A673 (cell line): ENCODE results near the gene TRIM41. TPM values are rescaled to one million over a fixed set of nuclear protein-coding genes. Genes with fewer than 3 reads are reported as not detected.
"Not testable (repeated sequence)": the region's sequence is repeated elsewhere in the genome, so short reads cannot be mapped to it uniquely, and the experiment has no call there.

Experiments
- BruUV-seq: library from RNA; stranded (reverse); fragments of 400-500 nt; replicated peaks from 2 replicates; lab custom pipeline; 2021; lab: Mats Ljungman, UMichigan
- CTCF ChIA-PET: fragments of 300-600 bp; sonication (Branson Sonifier 250); formaldehyde crosslinking; loops from one replicate; lab custom pipeline; 2022; ENCODE audit warnings: antibody characterized with exemption; lab: Charles Lee
- POLR2A ChIA-PET: fragments of 300-600 bp; sonication (Branson Sonifier 250); formaldehyde crosslinking; loops from one replicate; lab custom pipeline; 2022; ENCODE audit warnings: antibody characterized with exemption; ENCODE audit not compliant: low non-redundant PET; lab: Charles Lee
- DNase-seq: peaks from one replicate; pipeline ENCODE4 v3.0.0-alpha.2; 2015; ENCODE audit warnings: low spot score
- H3K27ac ChIP-seq: fragments of 200-600 bp; sonication (generic); 2 replicates; pipeline ENCODE4 v1.5.1; 2016; ENCODE audit warnings: mixed run types, low read depth, mild to moderate bottlenecking, mixed read lengths, antibody characterized with exemption, low read length; ENCODE audit not compliant: poor library complexity, severe bottlenecking
- H3K27me3 ChIP-seq: fragments of 200-600 bp; sonication (generic); replicated peaks from 2 replicates; pipeline ENCODE4 v1.6.1; 2017; ENCODE audit warnings: mixed run types, low read depth, mild to moderate bottlenecking, mixed read lengths, antibody characterized with exemption, low read length; ENCODE audit not compliant: insufficient read depth, poor library complexity
- H3K36me3 ChIP-seq: fragments of 200-600 bp; sonication (generic); 2 replicates; pipeline ENCODE4 v1.6.1; 2016; ENCODE audit warnings: mixed run types, mild to moderate bottlenecking, mixed read lengths, antibody characterized with exemption, low read length; ENCODE audit not compliant: insufficient read depth, poor library complexity, severe bottlenecking
- H3K4me1 ChIP-seq: fragments of 200-600 bp; sonication (generic); 2 replicates; pipeline ENCODE4 v1.6.1; 2017; ENCODE audit warnings: mixed run types, mild to moderate bottlenecking, mixed read lengths, antibody characterized with exemption, low read length; ENCODE audit not compliant: insufficient read depth, poor library complexity, severe bottlenecking
- H3K4me3 ChIP-seq: fragments of 200-600 bp; sonication (generic); 2 replicates; pipeline ENCODE4 v1.5.1; 2016; ENCODE audit warnings: low read depth, mixed run types, mild to moderate bottlenecking, mixed read lengths, low read length; ENCODE audit not compliant: poor library complexity, severe bottlenecking
- H3K9me3 ChIP-seq: fragments of 200-600 bp; sonication (generic); 2 replicates; pipeline ENCODE4 v1.6.1; 2016; ENCODE audit warnings: mixed run types, low read depth, mild to moderate bottlenecking, mixed read lengths, antibody characterized with exemption, low read length; ENCODE audit not compliant: poor library complexity, severe bottlenecking
- EZH2 ChIP-seq: fragments of 200-600 bp; sonication (generic); IDR thresholded peaks from 2 replicates; pipeline ENCODE4 v1.6.1; 2017; ENCODE audit warnings: borderline replicate concordance, low read depth, mild to moderate bottlenecking, mixed read lengths, antibody characterized with exemption, low read length; ENCODE audit not compliant: poor library complexity, severe bottlenecking
- intact Hi-C: fragments of 100-400 bp; cut with micrococcal nuclease; formaldehyde crosslinking; loops from one replicate; pipeline ENCODE4 v1.10.0; 2022; ENCODE audit not compliant: unreplicated experiment
- total RNA-seq: library from RNA; stranded (reverse); gene quantifications from 2 replicates; pipeline ENCODE4 v1.2.3, GENCODE V29; 2021
- TF ChIP-seq, protein P1 (sequence below): fragments of 300-800, 200-600 bp; sonication (generic); conservative IDR thresholded peaks from 2 replicates; pipeline ENCODE4 v1.5.1; 2017; ENCODE audit warnings: low read depth, mild to moderate bottlenecking, antibody characterized with exemption, low read length, moderate library complexity, mixed read lengths

TRIM41 gene
- total RNA-seq, 1 experiment from 2014 or later = 24.6 TPM

GRCh38 chr5:181207960-181208253, 15.2 kb upstream of the TRIM41 start:
- no peaks in the 10 kb centered on the region for H3K27me3 ChIP-seq
- peak overlapping the region; percentile 72 for H3K4me3 ChIP-seq
- ChIA-PET CTCF (interaction anchor here (0.6 to 0.7 kb wide), 2 partner anchors 18 to 40 kb away, joined by 4 to 5 read pairs; no protein-coding TSS in a partner anchor), POLR2A (no interaction called here)
- H3K27ac ChIP-seq = no peak overlapping the region
- no TSS peak for BruUV-seq
- no peak for DNase-seq
- intact Hi-C loops = loop anchor here (1.0 kb wide), 2 partner anchors 10 to 20 kb away; no protein-coding TSS in a partner anchor
- peaks cover 6% of the 10 kb centered on the region for H3K4me1 ChIP-seq
- no peaks in the 10 kb centered on the region for H3K36me3 ChIP-seq
- no peak for TF ChIP-seq EZH2
- TF ChIP-seq, protein P1, sequence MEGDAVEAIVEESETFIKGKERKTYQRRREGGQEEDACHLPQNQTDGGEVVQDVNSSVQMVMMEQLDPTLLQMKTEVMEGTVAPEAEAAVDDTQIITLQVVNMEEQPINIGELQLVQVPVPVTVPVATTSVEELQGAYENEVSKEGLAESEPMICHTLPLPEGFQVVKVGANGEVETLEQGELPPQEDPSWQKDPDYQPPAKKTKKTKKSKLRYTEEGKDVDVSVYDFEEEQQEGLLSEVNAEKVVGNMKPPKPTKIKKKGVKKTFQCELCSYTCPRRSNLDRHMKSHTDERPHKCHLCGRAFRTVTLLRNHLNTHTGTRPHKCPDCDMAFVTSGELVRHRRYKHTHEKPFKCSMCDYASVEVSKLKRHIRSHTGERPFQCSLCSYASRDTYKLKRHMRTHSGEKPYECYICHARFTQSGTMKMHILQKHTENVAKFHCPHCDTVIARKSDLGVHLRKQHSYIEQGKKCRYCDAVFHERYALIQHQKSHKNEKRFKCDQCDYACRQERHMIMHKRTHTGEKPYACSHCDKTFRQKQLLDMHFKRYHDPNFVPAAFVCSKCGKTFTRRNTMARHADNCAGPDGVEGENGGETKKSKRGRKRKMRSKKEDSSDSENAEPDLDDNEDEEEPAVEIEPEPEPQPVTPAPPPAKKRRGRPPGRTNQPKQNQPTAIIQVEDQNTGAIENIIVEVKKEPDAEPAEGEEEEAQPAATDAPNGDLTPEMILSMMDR = no peak
- H3K9me3 ChIP-seq = no peaks in the 10 kb centered on the region

DNA sequence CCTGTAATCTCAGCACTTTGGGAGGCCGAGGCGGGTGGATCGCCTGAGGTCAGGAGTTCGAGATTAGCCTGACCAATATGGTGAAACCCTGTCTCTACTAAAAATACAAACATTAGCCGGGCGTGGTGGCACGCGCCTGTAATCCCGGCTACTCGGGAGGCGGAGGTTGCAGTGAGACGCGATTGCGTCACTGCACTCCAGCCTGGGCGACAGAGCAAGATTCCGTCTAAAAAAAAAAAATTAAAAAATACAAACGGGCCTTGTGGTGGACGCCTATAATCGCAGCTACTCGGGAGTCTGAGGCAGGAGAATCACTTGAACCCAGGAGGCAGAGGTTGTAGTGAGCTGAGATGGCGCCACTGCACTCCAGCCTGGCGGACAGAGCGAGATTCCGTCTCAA, 14.1 kb upstream of the TRIM41 start:
- H3K4me1 ChIP-seq, H3K27ac ChIP-seq, H3K27me3 ChIP-seq, H3K4me3 ChIP-seq, H3K36me3 ChIP-seq, POLR2A ChIA-PET, H3K9me3 ChIP-seq, intact Hi-C loops, BruUV-seq, CTCF ChIA-PET, DNase-seq: not testable (repeated sequence)

DNA sequence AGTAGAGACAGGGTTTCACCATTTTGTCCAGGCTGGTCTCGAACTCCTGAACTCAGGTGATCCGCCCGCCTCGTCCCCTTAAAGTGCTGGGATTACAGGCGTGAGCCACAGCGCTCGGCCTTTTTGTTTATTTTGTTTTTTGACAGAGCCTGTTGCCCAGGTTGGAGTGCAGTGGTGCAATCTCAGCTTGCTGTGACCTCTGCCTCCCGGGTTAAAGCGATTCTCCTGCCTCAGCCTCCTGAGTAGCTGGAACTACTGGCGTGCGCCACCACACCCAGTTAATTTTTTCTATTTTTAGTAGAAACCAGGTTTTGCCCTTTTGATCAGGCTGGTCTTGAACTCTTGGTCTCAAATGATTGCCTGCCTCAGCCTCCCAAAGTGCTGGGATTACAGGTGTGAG, 12.9 kb upstream of the TRIM41 start:
- CTCF ChIA-PET, DNase-seq, intact Hi-C loops, H3K9me3 ChIP-seq, H3K36me3 ChIP-seq, POLR2A ChIA-PET, H3K4me3 ChIP-seq, BruUV-seq, H3K27ac ChIP-seq, H3K27me3 ChIP-seq, H3K4me1 ChIP-seq: not testable (repeated sequence)

DNA sequence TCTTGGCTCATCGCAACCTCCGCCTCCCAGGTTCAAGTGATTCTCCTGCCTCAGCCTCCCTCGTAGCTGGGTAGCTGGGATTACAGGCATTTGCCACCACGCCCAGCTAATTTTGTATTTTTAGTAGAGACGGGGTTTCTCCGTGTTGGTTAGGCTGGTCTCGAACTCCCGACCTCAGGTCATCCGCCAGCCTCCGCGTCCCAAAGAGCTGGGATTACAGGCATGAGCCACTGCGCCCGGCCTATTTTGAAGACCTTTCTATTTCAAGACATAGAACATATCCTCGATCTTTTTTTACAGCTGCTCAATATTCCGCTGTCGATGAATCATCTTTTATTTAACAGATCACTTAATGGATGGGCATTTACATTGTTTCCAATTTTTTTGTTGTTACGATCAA, 12.4 kb upstream of the TRIM41 start:
- H3K36me3 ChIP-seq, H3K4me1 ChIP-seq, DNase-seq, H3K27me3 ChIP-seq, POLR2A ChIA-PET, H3K27ac ChIP-seq, H3K9me3 ChIP-seq, intact Hi-C loops, BruUV-seq, CTCF ChIA-PET, H3K4me3 ChIP-seq: not testable (repeated sequence)

DNA sequence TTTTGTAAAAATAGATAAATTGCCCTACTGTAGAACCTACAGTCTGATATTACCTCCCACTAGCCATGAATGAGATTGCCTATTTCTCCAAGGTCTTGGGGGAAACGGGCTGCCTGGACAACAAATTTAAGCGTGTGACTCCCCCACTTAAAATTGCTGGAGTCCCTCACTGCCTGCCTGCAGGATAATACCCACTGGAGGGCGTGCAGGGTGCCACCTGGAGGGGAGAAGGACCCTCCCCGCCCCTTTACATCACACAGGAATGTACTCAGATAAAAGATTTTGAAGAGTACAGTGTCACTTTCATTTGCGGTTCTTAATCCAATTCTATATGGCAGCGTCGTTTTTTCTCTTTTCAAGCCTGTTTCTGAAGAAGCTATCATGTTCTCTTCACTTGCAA, 11.9 kb upstream of the TRIM41 start:
- POLR2A ChIA-PET = no interaction called here
- Histone ChIP-seq H3K4me1 (no peaks in the 10 kb centered on the region), H3K4me3 (no peak overlapping the region), H3K9me3 (no peaks in the 10 kb centered on the region), H3K27me3 (no peaks in the 10 kb centered on the region), H3K27ac (no peak overlapping the region), H3K36me3 (no peaks in the 10 kb centered on the region)
- CTCF ChIA-PET = interaction anchor here (0.6 kb wide), 1 partner anchor 593 kb away, joined by 4 read pairs; no protein-coding TSS in a partner anchor
- TF ChIP-seq, protein P1 = 0 out of 2 replicates have a peak, but pooled peaks have one; percentile 13
- TF ChIP-seq EZH2 = no peak
- intact Hi-C loops = no loop called here
- BruUV-seq = no TSS peak
- DNase-seq = no peak
